ENCODE results near the gene GTF2A1. TPM values are rescaled to one million over a fixed set of nuclear protein-coding genes. Genes with fewer than 3 reads are reported as not detected.

The GTF2A1 gene
- total and polyA plus RNA-seq, 7 donors = 8.1 to 45.1 (median 25.5) TPM

DNA sequence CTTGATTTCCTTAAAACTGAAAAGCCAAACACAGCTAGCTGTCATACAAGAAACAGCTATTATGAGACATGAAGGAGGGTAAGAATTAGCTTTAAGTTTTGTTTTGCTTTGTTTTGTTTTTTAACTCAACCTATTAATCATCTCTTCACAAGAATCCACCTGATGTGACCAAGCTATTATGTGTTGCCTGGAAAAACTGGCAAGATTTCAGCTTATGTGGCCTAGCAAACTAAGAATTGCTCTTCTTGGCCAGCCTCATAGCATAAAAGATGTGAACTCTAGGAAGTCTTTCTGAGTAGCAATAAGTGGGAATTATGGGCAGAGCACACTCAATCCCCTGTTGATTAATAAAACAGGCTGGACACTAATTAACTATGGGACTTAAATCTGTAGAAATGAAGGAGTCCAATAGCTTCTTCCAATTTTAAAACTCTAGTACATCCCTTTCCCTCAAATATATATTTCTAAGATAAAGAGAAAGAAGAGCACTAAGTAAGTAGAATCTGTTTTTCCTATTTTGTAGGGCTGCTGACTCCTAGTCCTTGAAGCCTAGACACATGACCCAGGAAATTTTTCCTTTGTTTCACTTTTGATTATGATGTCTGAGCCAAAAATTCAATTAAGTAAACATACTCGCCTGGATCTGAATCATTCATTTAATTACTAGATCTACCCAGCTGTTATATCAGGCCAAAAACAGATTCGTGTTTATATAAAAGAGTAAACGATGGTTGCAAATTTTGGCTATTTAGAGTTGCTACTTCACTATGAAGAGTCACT lies 75.7 kb downstream of the GTF2A1 start:
- Histone ChIP-seq H3K4me3 (no peak overlapping the region), H3K9me3 (no peaks in the 10 kb centered on the region), H3K27me3 (ENCODE audit: insufficient read depth in 3 of 3, low read length in 2 of 3) (no peaks in the 10 kb centered on the region), H3K36me3 (ENCODE audit: insufficient read depth in 1 of 2, low read depth in 1 of 2) (no peaks in the 10 kb centered on the region), H3K27ac (no peak overlapping the region), H3K4me1 (no peaks in the 10 kb centered on the region)
- intact Hi-C loops (cut with DNase I) = no loop called here
- DNase-seq (no peak), ATAC-seq (no peak)
- 58 to 80% (median 68%) methylated on average over 3 of the region's 3 CpGs for WGBS, 3 donors
- TF ChIP-seq, protein P1, sequence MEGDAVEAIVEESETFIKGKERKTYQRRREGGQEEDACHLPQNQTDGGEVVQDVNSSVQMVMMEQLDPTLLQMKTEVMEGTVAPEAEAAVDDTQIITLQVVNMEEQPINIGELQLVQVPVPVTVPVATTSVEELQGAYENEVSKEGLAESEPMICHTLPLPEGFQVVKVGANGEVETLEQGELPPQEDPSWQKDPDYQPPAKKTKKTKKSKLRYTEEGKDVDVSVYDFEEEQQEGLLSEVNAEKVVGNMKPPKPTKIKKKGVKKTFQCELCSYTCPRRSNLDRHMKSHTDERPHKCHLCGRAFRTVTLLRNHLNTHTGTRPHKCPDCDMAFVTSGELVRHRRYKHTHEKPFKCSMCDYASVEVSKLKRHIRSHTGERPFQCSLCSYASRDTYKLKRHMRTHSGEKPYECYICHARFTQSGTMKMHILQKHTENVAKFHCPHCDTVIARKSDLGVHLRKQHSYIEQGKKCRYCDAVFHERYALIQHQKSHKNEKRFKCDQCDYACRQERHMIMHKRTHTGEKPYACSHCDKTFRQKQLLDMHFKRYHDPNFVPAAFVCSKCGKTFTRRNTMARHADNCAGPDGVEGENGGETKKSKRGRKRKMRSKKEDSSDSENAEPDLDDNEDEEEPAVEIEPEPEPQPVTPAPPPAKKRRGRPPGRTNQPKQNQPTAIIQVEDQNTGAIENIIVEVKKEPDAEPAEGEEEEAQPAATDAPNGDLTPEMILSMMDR (IDR thresholded peaks at IDR 0.05) = no peak

DNA sequence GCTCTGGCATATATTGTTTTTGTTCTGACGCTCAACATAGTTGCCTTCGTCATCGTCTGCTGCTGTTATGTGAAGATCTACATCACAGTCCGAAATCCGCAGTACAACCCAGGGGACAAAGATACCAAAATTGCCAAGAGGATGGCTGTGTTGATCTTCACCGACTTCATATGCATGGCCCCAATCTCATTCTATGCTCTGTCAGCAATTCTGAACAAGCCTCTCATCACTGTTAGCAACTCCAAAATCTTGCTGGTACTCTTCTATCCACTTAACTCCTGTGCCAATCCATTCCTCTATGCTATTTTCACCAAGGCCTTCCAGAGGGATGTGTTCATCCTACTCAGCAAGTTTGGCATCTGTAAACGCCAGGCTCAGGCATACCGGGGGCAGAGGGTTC lies 77.0 kb downstream of the GTF2A1 start:
- intact Hi-C loops (cut with DNase I) = no loop called here
- TF ChIP-seq, protein P1 (IDR thresholded peaks at IDR 0.05) = no peak
- Histone ChIP-seq H3K9me3 (no peaks in the 10 kb centered on the region), H3K4me1 (no peaks in the 10 kb centered on the region), H3K27me3 (ENCODE audit: insufficient read depth in 3 of 3, low read length in 2 of 3) (no peaks in the 10 kb centered on the region), H3K4me3 (no peak overlapping the region), H3K36me3 (ENCODE audit: insufficient read depth in 1 of 2, low read depth in 1 of 2) (no peaks in the 10 kb centered on the region), H3K27ac (no peak overlapping the region)
- WGBS, 3 donors = 94 to 95% (median 95%) methylated on average over 8 of the region's 8 CpGs
- DNase-seq = no peak
- ATAC-seq = no peak

DNA sequence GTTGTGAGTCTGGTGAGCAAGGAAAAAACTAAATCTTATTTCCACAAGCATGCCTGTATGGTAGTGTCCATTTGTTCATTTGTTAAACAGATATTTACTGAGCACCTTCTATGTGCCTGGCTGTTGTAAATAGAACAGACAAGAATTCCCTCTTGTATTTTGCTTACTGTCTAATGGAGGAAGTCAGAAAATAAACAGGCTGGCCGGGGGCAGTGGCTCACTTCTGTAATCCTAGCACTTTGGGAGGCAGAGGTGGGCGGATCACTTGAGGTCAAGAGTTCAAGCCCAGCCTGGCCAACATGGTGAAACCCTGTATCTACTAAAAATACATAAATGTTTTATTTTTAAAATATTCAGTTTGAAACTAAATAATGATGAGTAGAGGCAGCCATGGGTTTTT lies 79.3 kb downstream of the GTF2A1 start:
- ATAC-seq (no peak), DNase-seq (no peak)
- Histone ChIP-seq H3K36me3 (ENCODE audit: insufficient read depth in 1 of 2, low read depth in 1 of 2) (no peaks in the 10 kb centered on the region), H3K4me3 (no peak overlapping the region), H3K4me1 (no peaks in the 10 kb centered on the region), H3K27me3 (ENCODE audit: insufficient read depth in 3 of 3, low read length in 2 of 3) (no peaks in the 10 kb centered on the region), H3K27ac (no peak overlapping the region), H3K9me3 (no peaks in the 10 kb centered on the region)
- TF ChIP-seq, protein P1 (IDR thresholded peaks at IDR 0.05) = no peak
- intact Hi-C loops (cut with DNase I) = no loop called here
- WGBS, 3 donors = 54 to 62% (median 57%) methylated on average over 2 of the region's 2 CpGs

DNA sequence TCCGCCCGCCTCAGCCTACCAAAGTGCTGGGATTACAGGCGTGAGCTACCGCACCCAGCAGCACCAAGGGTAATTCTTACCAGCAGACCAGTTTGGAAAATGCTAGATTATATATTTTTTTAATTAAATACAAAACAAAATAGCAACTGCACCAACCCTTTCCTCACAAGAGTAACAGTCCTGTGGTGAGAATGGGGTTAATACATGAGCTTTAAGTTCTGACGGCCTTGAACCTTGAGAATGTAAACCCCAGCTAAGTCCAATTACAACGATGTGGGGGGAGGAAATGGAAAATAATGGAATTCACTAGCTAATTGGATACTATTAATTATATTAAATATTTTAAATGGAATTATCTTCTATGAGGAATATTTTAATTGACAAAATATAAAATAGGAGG lies 82.3 kb downstream of the GTF2A1 start:
- WGBS, 3 donors = 91 to 93% (median 92%) methylated on average over 6 of the region's 6 CpGs
- Histone ChIP-seq H3K4me3 (no peak overlapping the region), H3K9me3 (no peaks in the 10 kb centered on the region), H3K27ac (no peak overlapping the region), H3K27me3 (ENCODE audit: insufficient read depth in 3 of 3, low read length in 2 of 3) (no peaks in the 10 kb centered on the region), H3K4me1 (no peaks in the 10 kb centered on the region), H3K36me3 (ENCODE audit: insufficient read depth in 1 of 2, low read depth in 1 of 2) (no peaks in the 10 kb centered on the region)
- no peak for ATAC-seq
- no peak for DNase-seq
- TF ChIP-seq, protein P1 (IDR thresholded peaks at IDR 0.05) = no peak
- intact Hi-C loops (cut with DNase I) = no loop called here

DNA sequence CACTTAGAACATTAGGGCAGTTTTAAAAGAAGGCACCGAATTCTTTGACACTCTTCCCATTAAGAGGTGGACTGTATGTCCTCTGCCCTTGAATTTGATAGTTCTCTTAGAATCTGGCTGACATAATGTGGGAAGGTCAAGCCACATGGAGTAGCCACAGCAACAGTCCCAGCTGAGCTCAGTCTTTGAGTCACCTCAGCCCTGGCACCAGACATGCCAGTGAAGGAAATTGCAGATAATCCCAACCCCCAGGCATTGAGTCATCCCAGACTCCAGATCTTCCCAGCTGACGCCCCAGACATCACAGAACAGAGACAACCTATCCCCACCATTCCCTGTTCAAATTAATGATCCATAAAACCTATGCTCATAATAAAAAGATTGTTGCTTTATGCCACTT lies 83.4 kb downstream of the GTF2A1 start:
- WGBS, 3 donors = 66 to 70% (median 68%) methylated on average over 2 of the region's 2 CpGs
- TF ChIP-seq, protein P1 (IDR thresholded peaks at IDR 0.05) = no peak
- DNase-seq (no peak), ATAC-seq (no peak)
- H3K4me3 ChIP-seq = no peak overlapping the region
- no peaks in the 10 kb centered on the region for H3K4me1 ChIP-seq
- intact Hi-C loops (cut with DNase I) = no loop called here
- H3K27ac ChIP-seq = no peak overlapping the region
- no peaks in the 10 kb centered on the region for H3K9me3 ChIP-seq
- no peaks in the 10 kb centered on the region for H3K36me3 ChIP-seq (ENCODE audit: insufficient read depth in 1 of 2, low read depth in 1 of 2)
- H3K27me3 ChIP-seq (ENCODE audit: insufficient read depth in 3 of 3, low read length in 2 of 3) = no peaks in the 10 kb centered on the region
